Testis (tissue), 2 donors: ENCODE measurements around the gene PRKACA.

Experiments used
- CTCF ChIP-seq, 3 experiments: fragments of 450-650 bp in 2 of 3; fragments of 200-600 bp in 1 of 3; sonication (generic) in 1 of 3; IDR thresholded peaks; one replicate each; pipeline ENCODE4 v1.5.1; 2016 to 2019; ENCODE audit warnings: antibody characterized with exemption in 3 of 3, mild to moderate bottlenecking in 2 of 3, moderate library complexity in 1 of 3
- POLR2A ChIP-seq: fragments of 450-650 bp; IDR thresholded peaks from one replicate; pipeline ENCODE4 v1.6.1; 2017; ENCODE audit warnings: antibody characterized with exemption, mild to moderate bottlenecking, moderate library complexity

GRCh38 chr19:14119146-14119545 lies 1.6 kb upstream of the PRKACA start:
- TF ChIP-seq POLR2A (no peak), CTCF (IDR thresholded peaks at IDR 0.05) (no peak)
